KMS-11 (cell line): ENCODE data around the gene SLC38A7.

Experiments used
- H2AFZ ChIP-seq: fragments of 200-600 bp; sonication (generic); 2 replicates; pipeline ENCODE4 v1.6.1; 2016; ENCODE audit warnings: antibody characterized with exemption, mixed run types, low read depth
- H3K27ac ChIP-seq: fragments of 200-600 bp; sonication (generic); 2 replicates; pipeline ENCODE4 v1.6.1; 2016; ENCODE audit warnings: mild to moderate bottlenecking, mixed run types
- H3K27me3 ChIP-seq: fragments of 200-600 bp; sonication (generic); 2 replicates; pipeline ENCODE4 v1.6.1; 2017; ENCODE audit warnings: mild to moderate bottlenecking, low read depth, mixed run types, moderate library complexity; ENCODE audit not compliant: insufficient read depth
- H3K36me3 ChIP-seq: fragments of 200-600 bp; sonication (generic); 2 replicates; pipeline ENCODE4 v1.6.1; 2017; ENCODE audit warnings: mild to moderate bottlenecking, mixed run types; ENCODE audit not compliant: insufficient read depth
- H3K4me1 ChIP-seq: fragments of 200-600 bp; sonication (generic); 2 replicates; pipeline ENCODE4 v1.6.1; 2016; ENCODE audit warnings: mild to moderate bottlenecking, low read depth, mixed run types; ENCODE audit not compliant: poor library complexity, severe bottlenecking
- H3K4me2 ChIP-seq: fragments of 200-600 bp; sonication (generic); 2 replicates; pipeline ENCODE4 v1.7.0; 2016; ENCODE audit warnings: mild to moderate bottlenecking, mixed run types
- H3K4me3 ChIP-seq: fragments of 200-600 bp; sonication (generic); IDR thresholded peaks from 2 replicates; pipeline ENCODE4 v1.6.1; 2017; ENCODE audit warnings: low read depth, low read length, mixed read lengths; ENCODE audit not compliant: insufficient read depth
- H3K79me2 ChIP-seq: fragments of 200-600 bp; sonication (generic); 2 replicates; pipeline ENCODE4 v1.6.1; 2016; ENCODE audit warnings: low read depth, mixed run types; ENCODE audit not compliant: insufficient read depth
- H3K9ac ChIP-seq: fragments of 200-600 bp; sonication (generic); 2 replicates; pipeline ENCODE4 v1.6.1; 2016; ENCODE audit warnings: mild to moderate bottlenecking, mixed run types
- H4K20me1 ChIP-seq: fragments of 200-600 bp; sonication (generic); 2 replicates; pipeline ENCODE4 v1.6.1; 2016; ENCODE audit warnings: mild to moderate bottlenecking, mixed run types; ENCODE audit not compliant: insufficient read depth
- CTCF ChIP-seq: fragments of 200-600 bp; sonication (generic); conservative IDR thresholded peaks from 2 replicates; pipeline ENCODE4 v1.6.1; 2017; ENCODE audit warnings: low read depth, mild to moderate bottlenecking, antibody characterized with exemption, low read length, moderate library complexity, mixed read lengths

The SLC38A7 gene

DNA sequence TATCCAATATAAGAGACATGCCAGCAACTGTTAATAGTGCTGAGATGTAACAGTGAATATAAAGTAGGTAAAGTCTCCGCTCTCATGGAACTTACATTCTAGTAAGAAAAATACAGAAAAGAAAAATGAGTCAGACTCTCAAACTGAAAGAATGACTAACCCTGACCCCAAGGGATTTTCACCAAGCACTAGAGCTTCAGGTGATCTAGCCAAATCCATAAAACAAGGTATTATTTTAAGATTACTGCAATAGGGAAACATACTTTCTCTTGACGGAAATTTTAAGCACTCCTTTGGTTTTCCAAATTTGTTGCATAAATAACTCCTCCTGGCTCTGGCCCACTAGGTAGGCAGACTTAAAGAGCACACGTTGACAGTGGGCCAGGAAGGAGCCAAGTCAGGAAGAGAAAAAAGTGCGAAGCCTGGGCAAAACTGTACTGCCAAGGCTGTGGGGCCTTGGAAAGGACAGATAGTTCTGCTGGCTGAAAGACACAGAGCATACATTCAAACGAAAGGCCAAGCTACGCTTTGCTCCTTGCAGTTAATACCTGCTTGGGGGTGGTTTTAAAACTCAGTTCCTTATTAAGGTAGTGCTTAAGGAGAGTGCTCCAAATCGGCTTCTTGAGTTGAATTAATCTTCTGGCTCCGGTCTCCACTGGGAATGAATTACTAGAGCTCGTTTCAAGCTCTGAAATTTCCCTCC is 48.1 kb upstream of the SLC38A7 start:
- H3K36me3 ChIP-seq, result no peaks in the 10 kb centered on the region
- peak overlapping the region; percentile 92 for H3K9ac ChIP-seq
- peaks cover 55% of the 10 kb centered on the region for H3K79me2 ChIP-seq
- H3K27ac ChIP-seq, result peak overlapping the region; percentile 70
- peak overlapping the region; percentile 92 for H3K4me2 ChIP-seq
- H2AFZ ChIP-seq, result peak overlapping the region; percentile 80; the same call in 1 of the 2 replicates
- H3K4me1 ChIP-seq, result peaks cover 21% of the 10 kb centered on the region
- no peak for TF ChIP-seq CTCF
- H3K4me3 ChIP-seq, result no peak overlapping the region
- 0 out of 2 replicates have a peak, but pooled peaks cover 3% of the 10 kb centered on the region for H4K20me1 ChIP-seq
- H3K27me3 ChIP-seq, result no peaks in the 10 kb centered on the region

DNA sequence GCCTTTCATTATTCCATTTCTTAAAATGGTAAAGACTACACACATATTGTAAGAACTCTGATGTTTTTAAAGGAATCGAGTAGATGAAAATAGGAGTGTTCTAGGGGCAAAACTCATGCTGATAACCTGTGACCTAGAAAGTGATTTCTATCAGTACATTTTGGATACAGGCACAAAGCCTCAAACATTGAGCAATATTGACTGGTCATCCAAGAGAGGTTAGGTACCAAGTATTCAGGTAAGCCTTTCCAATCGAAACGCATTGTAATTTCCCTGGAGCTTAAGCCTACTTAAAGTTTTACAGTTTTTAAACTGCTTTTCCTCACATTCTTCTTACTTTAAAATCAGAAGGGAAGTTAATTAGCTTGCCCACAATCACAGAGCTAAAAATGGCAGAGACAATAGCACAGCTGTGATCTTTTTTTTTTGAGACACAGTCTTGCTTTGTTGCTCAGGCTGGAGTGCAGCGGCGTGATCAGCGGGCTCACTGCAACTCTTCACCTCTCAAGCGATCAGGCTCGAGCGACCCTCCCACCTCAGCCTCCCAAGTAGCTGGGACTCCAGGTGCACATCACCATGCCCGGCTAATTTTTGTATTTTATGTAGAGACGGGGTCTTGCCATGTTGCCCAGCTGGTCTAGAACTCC is 46.3 kb upstream of the SLC38A7 start:
- Histone ChIP-seq H3K79me2 (peaks cover 60% of the 10 kb centered on the region), H3K27me3 (no peaks in the 10 kb centered on the region), H3K9ac (no peak overlapping the region), H3K4me1 (peaks cover 21% of the 10 kb centered on the region), H2AFZ (no peak overlapping the region), H3K27ac (no peak overlapping the region), H3K4me3 (no peak overlapping the region), H3K36me3 (no peaks in the 10 kb centered on the region), H4K20me1 (0 out of 2 replicates have a peak, but pooled peaks cover 3% of the 10 kb centered on the region), H3K4me2 (no peak overlapping the region; the same call in 1 of the 2 replicates)
- no peak for TF ChIP-seq CTCF

- Histone ChIP-seq H3K4me3 (no peak overlapping the region), H3K36me3 (no peaks in the 10 kb centered on the region), H3K79me2 (peaks cover 51% of the 10 kb centered on the region), H3K4me1 (peaks cover 21% of the 10 kb centered on the region), H3K27me3 (no peaks in the 10 kb centered on the region), H3K9ac (no peak overlapping the region), H2AFZ (no peak overlapping the region), H3K4me2 (no peak overlapping the region), H3K27ac (no peak overlapping the region), H4K20me1 (0 out of 2 replicates have a peak, but pooled peaks cover 3% of the 10 kb centered on the region)
- TF ChIP-seq CTCF, result no peak
Measured at GRCh38 chr16:58727796-58728568, 43.4 kb upstream of the SLC38A7 start.

GRCh38 chr16:58727028-58727781 is 42.6 kb upstream of the SLC38A7 start:
- no peak overlapping the region for H3K9ac ChIP-seq
- H3K79me2 ChIP-seq, result peaks cover 43% of the 10 kb centered on the region
- no peak for TF ChIP-seq CTCF
- no peak overlapping the region for H2AFZ ChIP-seq
- no peaks in the 10 kb centered on the region for H3K27me3 ChIP-seq
- H3K4me3 ChIP-seq, result no peak overlapping the region
- H3K4me2 ChIP-seq, result no peak overlapping the region
- 0 out of 2 replicates have a peak, but pooled peaks cover 3% of the 10 kb centered on the region for H4K20me1 ChIP-seq
- H3K27ac ChIP-seq, result no peak overlapping the region
- no peaks in the 10 kb centered on the region; the same call in 1 of the 2 replicates for H3K36me3 ChIP-seq
- peaks cover 14% of the 10 kb centered on the region for H3K4me1 ChIP-seq
